Glomerular visceral epithelial cell (primary cell): ENCODE measurements around the gene INPP5A.
A peak's percentile ranks its signal among the peaks of the same experiment; 100 is the strongest.
"Not testable (repeated sequence)": the region's sequence is repeated elsewhere in the genome, so short reads cannot be mapped to it uniquely, and the experiment has no call there.

Experiments used
- DNase-seq: peaks from one replicate; pipeline ENCODE4 v3.0.0-alpha.2; 2016; ENCODE audit errors: extremely low spot score

Gene INPP5A

DNA sequence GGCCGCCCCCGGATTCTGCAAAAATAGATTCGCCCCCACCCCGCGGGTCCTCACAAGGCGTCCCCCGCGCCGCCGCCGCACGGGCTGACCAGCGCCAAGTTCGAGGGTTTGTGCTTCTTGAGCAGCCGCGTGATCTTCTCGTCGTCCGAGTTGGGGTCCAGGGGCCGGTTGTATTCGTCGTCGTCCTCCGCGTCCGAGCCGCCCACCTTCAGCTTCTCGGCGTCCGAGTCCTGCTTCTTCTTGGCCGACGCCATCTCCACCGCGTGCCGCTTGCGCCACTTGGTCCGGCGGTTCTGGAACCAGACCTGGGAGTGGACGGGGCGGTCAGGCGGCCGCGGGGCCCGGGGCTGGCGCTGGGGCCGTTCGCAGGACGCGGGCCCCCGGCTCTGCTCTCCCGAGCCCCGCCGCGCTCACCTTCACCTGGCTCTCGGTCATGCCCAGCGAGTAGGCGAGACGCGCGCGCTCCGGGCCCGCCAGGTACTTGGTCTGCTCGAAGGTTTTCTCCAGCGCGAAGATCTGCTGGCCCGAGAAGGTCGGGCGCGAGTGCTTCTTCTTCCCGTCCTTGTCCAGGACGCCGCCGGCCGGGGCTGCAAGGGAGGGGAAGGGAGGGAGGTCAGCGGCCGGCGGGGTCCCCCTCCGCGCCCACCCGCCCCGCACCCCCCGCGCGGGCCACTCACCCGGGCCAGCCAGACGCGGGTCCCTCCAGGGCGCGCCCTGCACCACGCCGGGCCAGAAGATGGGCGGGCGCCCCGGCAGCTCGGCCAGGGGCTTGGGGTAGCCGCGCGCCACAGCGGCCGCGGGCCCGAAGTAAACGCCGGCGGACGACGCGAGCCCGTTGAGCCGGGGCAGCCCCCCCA, 247.5 kb downstream of the INPP5A start:
- DNase-seq: no peak

DNA sequence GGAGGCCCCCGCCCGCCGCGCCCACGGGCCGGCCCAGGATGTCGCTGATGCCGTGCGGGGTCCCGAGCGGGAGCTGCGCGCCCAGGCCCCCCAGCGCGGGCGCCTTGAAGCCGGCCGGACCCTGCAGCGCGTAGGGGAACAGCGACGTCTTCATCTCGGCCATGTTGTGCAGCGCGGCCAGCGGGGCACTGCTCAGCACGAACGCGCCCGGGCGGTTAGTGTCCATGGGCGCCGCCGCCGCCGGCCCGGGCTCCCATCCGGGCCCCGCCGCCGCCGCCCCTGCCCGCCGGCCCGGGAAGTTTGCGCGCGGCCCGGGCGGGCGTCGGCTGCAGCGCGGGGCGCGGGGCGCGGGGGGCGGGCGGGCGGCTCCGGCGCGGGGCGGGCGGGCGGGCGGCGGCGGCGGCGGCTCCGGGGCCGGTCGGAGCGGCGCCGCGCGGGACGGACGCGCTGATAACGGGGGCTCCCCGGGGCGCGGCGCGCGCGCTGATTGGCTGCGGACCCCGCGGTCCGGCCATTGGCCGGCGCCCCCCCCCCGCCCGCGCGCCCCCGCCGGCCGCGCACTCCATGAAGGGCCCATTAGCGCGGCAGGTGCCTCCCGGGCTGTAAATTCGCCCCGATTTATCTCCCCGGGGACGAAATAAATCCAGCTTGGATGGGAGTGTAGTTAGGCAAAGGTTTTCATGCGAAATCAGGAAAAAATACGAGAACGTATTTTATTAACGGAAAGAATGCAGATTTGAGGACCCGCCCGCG, 248.3 kb downstream of the INPP5A start, which contains the start of gene NKX6-2:
NKX6-2 (minus strand) TSS at position 425 of the 753 bp plus-strand sequence; CDS start at position 226, 199 bp downstream.
- DNase-seq: no peak

GRCh38 chr10:132786476-132786883, 248.9 kb downstream of the INPP5A start:
- no peak for DNase-seq

- no peak for DNase-seq
Measured at GRCh38 chr10:132786884-132787494, 249.4 kb downstream of the INPP5A start.

DNA sequence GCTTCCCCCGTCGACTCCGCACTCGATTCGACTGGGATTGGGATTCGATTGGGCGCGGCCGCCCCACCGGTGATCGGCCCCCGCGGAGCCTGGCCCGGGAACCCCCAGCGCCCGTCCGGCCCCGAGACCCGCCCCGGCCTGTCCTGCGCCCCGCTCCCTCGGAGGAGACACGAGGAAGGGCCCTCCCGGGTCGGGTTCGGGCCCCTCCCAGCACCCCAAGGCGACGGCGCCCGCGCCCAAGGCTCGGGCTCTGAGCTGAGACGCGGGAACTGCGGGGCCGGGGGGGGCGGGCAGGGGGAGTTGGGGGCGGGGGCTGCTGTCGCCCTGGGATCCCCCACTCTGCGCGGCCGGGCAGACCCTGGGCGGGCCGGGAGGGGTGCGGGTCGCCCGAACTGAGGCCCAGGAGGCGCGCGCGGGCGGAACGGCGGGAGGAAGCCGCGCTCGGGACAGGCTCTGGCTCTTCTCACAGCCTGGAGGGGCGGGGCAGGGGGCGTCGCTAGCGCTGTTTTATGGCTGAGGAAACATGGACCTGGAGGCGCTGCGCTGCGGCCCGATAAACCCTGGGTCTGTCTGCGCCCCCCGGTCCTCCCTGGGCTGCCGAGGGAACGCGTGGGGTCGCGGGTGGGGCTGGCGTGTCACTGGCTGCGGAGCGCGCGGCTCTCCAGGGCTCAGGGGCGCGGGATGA, 250.1 kb downstream of the INPP5A start:
- no peak for DNase-seq

DNA sequence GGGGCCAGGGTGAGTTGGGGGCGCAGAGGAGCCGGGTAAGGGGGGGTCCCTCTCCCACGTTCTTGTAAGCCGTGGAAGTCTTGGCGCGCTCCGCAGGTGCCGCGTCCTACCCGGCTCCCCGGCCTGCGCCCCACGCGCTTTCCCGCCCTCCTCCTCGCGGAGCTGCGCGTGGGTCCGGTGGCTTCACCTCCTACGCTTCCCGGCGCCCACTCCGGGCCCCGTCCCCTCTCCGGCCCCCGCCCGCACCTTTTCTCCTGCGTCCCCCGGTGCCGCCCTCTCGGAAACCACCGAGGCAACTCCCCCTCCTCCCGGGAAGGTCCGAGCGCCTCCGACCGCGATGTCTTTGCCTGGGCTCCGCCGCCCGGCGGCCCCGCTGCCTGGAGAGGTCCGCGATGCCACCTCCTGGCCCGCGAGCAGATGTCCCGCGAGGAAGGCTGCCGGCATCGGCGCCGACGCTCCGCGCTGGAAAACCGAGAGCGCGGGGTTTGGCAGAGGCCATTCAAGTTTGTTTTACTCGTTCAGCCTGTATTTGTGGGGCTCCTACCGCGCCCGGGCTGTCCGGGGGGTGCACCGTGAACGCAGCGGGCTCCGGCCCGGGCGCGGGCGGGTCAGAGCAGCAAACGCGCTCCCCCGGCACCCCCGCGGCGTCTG, 250.7 kb downstream of the INPP5A start:
- peak; percentile 20 for DNase-seq

GRCh38 chr10:132788831-132789219, 251.2 kb downstream of the INPP5A start:
- peak; percentile 7 for DNase-seq

GRCh38 chr10:132789659-132790148, 252.1 kb downstream of the INPP5A start:
- no peak for DNase-seq

DNA sequence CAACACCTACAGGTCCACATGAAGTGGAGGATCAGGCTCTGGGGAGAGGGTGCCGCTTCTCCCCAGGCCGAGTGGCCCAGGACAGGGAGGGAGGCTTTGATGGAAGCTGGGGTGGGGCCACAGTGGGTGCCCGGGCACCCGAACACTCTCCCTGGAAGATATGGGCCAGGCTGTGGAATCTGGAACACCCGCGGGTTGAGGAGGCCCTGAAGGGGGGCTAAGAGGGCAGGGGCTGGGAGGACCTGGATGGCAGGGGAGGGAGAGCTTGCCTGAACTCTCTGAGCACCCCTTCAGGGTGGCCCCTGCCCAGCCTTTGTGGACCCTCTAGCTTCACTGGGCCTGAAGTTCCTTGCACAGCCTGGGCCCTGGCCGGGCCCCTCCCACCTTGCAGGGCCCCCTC, 252.9 kb downstream of the INPP5A start:
- no peak for DNase-seq

DNA sequence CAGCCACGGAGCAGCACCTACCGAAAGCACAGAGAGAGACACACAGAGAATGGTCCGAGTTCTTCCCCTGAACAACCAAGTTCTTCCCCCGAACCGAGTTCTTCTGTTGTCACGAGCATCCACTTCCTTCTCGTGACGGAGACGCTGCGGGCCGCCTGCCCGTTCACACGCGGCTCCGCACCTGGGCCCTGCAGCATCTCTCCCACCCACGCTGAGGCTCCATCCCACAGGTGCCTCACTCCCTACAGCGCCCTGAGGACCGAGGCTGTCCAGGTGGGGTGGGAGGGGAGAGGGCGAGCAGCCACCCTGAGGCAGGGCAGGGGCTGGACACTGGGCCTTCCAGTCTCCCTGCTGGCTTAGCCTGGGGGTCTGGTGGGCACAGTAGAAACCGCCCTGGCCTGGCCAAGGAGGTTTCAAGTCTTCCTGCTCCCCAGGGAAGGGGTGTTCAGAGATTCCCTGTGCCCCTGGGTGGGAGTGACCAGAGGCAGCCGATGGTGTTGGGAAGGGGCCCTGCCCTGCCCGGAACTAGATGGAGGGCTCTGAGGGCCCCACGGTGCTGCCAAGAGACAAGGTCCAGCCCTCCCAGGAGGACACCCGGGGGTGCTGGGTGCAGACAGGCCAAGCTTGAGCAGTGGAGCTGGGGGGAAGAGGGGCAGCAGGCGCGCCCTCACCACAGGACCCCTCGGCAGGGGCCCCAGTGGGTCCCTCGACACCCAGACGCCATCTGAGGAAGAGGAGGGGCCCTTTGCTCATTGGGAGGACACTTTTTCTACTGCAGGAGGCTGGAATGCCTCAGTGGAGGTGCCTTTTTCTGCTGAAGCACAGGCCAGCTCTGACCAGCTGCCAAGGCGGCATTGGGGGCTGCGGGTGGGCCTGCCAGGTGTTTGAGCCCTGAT, 253.6 kb downstream of the INPP5A start:
- no peak for DNase-seq

DNA sequence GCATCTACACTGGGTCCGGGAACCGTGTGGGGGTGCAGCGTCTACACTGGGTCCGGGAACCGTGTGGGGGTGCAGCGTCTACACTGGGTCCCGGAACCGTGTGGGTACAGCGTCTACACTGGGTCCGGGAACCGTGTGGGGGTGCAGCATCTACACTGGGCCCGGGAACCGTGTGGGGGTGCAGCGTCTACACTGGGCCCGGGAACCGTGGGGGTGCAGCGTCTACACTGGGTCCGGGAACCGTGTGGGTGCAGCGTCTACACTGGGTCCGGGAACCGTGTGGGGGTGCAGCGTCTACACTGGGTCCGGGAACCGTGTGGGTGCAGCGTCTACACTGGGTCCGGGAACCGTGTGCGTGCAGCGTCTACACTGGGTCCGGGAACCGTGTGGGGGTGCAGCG, 254.5 kb downstream of the INPP5A start:
- not testable (repeated sequence) for DNase-seq

DNA sequence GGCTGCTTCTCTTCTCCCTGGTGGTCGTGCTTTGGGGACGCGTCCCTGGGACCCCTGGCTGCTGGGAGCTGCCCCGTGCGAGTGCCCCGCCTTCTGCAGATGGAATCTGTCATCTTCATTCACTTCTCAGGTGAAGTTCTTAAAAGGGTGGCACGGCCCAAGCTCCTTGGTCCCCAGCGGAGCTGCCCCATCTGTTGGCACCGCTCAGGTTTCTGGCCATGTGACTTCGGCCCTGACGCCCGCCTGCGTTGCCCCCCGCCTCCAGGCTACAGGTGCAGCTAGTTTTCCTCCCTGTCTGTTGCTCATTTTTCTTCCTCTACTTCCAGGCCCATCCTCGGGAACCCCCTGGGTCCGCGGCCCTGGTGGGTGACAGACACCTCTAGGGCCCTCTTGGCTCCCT, 255.2 kb downstream of the INPP5A start:
- no peak for DNase-seq

DNA sequence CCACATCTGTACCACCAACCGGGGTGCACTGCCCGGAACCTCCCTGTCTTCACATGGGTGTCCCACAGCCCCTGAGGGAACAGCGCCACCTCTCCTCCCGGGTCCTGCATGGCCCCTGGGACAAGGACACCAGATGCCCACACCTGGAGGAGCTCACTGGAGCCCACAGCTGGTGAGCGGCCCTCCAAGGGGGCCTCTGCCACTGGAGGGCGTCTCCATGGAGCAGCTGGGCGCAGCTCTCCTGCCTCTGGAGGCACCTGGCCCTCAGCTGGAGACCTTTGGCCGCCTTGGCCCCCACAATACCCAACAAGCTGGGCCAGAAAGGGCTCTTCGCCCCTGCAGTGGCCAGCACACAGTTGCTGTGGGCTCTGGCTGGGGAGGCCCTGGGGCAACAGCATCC, 255.6 kb downstream of the INPP5A start:
- DNase-seq: no peak

DNA sequence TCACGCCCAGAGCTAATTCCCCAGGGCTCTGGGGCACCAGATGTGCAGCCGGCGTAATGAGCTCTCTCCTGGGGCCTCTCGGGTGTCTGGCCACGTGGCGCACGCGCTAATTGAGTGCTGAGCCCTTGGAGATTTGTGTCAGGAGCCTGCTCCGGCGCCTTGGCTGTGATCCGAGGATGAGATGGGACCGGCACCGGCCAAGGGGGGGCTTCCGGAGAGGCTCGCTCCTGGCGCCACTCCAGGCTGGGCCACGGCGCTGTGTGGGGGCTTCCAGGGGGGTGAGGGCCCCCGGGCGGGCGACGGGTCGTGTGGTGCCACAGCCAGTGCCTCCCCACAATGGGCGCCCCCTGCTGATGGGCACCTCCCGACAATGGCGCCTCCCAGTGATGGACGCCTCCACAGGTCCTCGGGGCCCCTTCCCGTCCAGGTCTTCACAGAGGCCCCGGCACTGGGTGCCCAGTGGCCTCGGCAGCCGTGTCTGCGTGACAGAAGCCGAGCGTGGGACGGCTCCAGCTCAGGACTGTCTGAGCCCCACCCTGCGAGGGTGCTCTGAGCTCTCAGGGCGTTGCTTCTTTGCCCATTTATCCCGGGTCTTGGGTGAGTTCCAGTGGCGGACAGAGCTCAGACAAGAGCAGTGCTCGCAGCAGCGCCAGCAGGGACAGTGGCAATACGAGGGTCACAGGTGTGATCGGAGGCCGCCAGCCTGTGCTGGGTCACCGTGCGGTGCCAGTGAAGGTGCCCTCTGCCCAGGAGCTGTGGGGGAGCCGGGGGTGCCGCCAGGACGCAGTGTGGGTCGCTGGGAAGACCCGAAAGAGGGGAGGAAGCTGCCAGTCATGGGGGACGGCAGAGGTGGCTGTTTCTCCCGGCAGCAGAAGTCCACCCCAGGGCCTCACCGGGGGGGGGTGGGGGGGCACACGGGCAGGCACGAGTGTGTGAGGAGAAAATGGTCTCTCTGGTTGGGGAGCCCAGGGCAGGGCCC, 256.6 kb downstream of the INPP5A start:
- DNase-seq: no peak

DNA sequence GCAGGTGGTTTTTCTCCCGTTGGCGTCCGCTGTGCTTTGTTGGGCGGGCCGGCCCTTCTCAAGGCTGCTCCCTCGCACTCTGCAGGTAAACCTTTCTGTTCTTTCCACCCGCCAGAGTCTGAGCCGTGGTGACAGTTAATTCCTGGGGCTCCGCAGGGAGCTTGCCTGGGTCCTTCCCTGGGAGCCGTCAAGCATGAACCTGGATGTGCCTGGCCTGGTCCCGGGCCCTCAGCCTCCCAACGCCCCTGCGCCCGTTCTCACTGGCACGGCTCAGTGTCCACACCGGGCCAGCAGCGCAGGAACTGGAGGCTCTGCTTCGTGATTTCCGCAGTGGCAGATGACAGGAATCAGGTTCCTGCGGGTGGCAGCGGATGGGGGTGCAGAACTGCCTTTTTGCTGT, 259.3 kb downstream of the INPP5A start:
- DNase-seq: no peak

GRCh38 chr10:132797986-132798385, 260.4 kb downstream of the INPP5A start:
- DNase-seq: not testable (repeated sequence)

GRCh38 chr10:132798403-132798802, 260.8 kb downstream of the INPP5A start:
- DNase-seq: no peak

DNA sequence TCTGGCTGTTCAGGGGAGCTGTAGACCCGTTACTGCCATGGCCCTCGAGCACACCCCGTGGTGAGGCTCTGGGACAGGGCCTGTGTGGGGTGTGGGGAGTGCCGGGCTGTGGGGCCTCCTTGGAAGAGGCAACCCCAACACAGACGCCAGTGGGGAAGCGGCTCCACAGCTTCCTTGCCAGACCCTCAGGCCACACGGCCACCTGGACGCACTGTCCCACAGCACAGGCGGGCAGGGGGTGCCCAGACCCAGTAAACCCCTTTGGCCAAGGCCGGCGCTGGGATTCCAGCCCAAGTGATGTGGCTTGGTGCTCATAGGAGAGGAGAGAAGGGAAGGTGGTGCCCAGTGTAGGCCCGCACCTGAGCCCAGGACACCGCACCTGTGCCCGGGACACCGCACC, 261.3 kb downstream of the INPP5A start:
- DNase-seq: no peak

- DNase-seq: no peak
Measured at GRCh38 chr10:132799865-132800264, 262.3 kb downstream of the INPP5A start.
